ENCODE data around the gene MFSD12.

The MFSD12 gene

GRCh38 chr19:3557461-3558248, at the start of gene MFSD12:
TSS of gene MFSD12 (minus strand) at chr19:3557586. CDS start at chr19:3557403, 183 bp downstream.
- no peaks in the 10 kb centered on the region for H3K36me3 ChIP-seq
- peak within 1 kb of the TSS; percentile 74 for H3K4me3 ChIP-seq (ENCODE audit: low read depth in 1 of 2, low read length in 1 of 2)
- TF ChIP-seq CTCF (IDR thresholded peaks at IDR 0.05): no peak
- H3K27me3 ChIP-seq: no peaks in the 10 kb centered on the region
- no peaks in the 10 kb centered on the region for H3K9me3 ChIP-seq
- H3K27ac ChIP-seq: peak within 1 kb of the TSS; percentile 91
- peaks cover 49 to 53% of the 10 kb centered on the region in 2 experiments for H3K4me1 ChIP-seq (ENCODE audit: control insufficient read depth in 1 of 2, insufficient read depth in 1 of 2, low read depth in 1 of 2, low read length in 1 of 2)

GRCh38 chr19:3606690-3607289, 49.4 kb upstream of the MFSD12 start, which contains the start of gene TBXA2R:
TSS of gene TBXA2R (minus strand) at chr19:3606875. CDS start at chr19:3600634, 6,241 bp downstream.
- TF ChIP-seq CTCF (IDR thresholded peaks at IDR 0.05): no peak
- Histone ChIP-seq H3K9me3 (no peaks in the 10 kb centered on the region), H3K27ac (no peak within 1 kb of the TSS), H3K4me3 (ENCODE audit: low read depth in 1 of 2, low read length in 1 of 2) (no peak within 1 kb of the TSS), H3K36me3 (peaks cover 20% of the 10 kb centered on the region), H3K27me3 (peaks cover 64% of the 10 kb centered on the region), H3K4me1 (ENCODE audit: control insufficient read depth in 1 of 2, insufficient read depth in 1 of 2, low read depth in 1 of 2, low read length in 1 of 2) (peaks cover 0 to 10% of the 10 kb centered on the region in 2 experiments)

- H3K27ac ChIP-seq: no peak overlapping the region
- peaks cover 15% of the 10 kb centered on the region for H3K36me3 ChIP-seq
- H3K9me3 ChIP-seq: no peaks in the 10 kb centered on the region
- no peak for TF ChIP-seq CTCF (IDR thresholded peaks at IDR 0.05)
- H3K4me1 ChIP-seq (ENCODE audit: control insufficient read depth in 1 of 2, insufficient read depth in 1 of 2, low read depth in 1 of 2, low read length in 1 of 2): peaks cover 0 to 10% of the 10 kb centered on the region in 2 experiments
- no peak overlapping the region for H3K4me3 ChIP-seq (ENCODE audit: low read depth in 1 of 2, low read length in 1 of 2)
- peaks cover 64% of the 10 kb centered on the region for H3K27me3 ChIP-seq
Measured at GRCh38 chr19:3606174-3606689, 48.8 kb upstream of the MFSD12 start.

- Histone ChIP-seq H3K9me3 (no peaks in the 10 kb centered on the region), H3K4me1 (ENCODE audit: control insufficient read depth in 1 of 2, insufficient read depth in 1 of 2, low read depth in 1 of 2, low read length in 1 of 2) (peaks cover 0 to 10% of the 10 kb centered on the region in 2 experiments), H3K27me3 (peaks cover 64% of the 10 kb centered on the region), H3K27ac (no peak overlapping the region), H3K4me3 (ENCODE audit: low read depth in 1 of 2, low read length in 1 of 2) (no peak overlapping the region), H3K36me3 (peaks cover 10% of the 10 kb centered on the region)
- no peak for TF ChIP-seq CTCF (IDR thresholded peaks at IDR 0.05)
Measured at GRCh38 chr19:3605770-3606169, 48.4 kb upstream of the MFSD12 start.

- TF ChIP-seq CTCF (IDR thresholded peaks at IDR 0.05): no peak
- H3K27me3 ChIP-seq: peaks cover 64% of the 10 kb centered on the region
- peaks cover 0 to 10% of the 10 kb centered on the region in 2 experiments for H3K4me1 ChIP-seq (ENCODE audit: control insufficient read depth in 1 of 2, insufficient read depth in 1 of 2, low read depth in 1 of 2, low read length in 1 of 2)
Measured at GRCh38 chr19:3605361-3605760, 48.0 kb upstream of the MFSD12 start.

More at GRCh38 chr19:3605361-3605760, 48.0 kb upstream of the MFSD12 start:
- peaks cover 6% of the 10 kb centered on the region for H3K36me3 ChIP-seq
- no peak overlapping the region for H3K4me3 ChIP-seq (ENCODE audit: low read depth in 1 of 2, low read length in 1 of 2)
- no peaks in the 10 kb centered on the region for H3K9me3 ChIP-seq
- H3K27ac ChIP-seq: no peak overlapping the region

All from neutrophil (primary cell).